Superior temporal gyrus (tissue), 1 donor: Measurements from ENCODE around the gene CDH4.

Experiments
- DNase-seq: peaks from one replicate; pipeline ENCODE4 v3.0.0-alpha.2; 2016; ENCODE audit errors: extremely low spot score

CDH4 gene

GRCh38 chr20:61875221-61875885, 623.3 kb downstream of the CDH4 start:
- DNase-seq, result peak; percentile 78

- DNase-seq, result no peak
These were observed 623.9 kb downstream of the CDH4 start for GRCh38 chr20:61875996-61876395.

- DNase-seq, result no peak
These were observed 625.1 kb downstream of the CDH4 start for GRCh38 chr20:61876952-61877728.

GRCh38 chr20:61877776-61878477, 625.9 kb downstream of the CDH4 start:
- no peak for DNase-seq

- no peak for DNase-seq
These were observed 626.6 kb downstream of the CDH4 start for GRCh38 chr20:61878478-61879302.

DNA sequence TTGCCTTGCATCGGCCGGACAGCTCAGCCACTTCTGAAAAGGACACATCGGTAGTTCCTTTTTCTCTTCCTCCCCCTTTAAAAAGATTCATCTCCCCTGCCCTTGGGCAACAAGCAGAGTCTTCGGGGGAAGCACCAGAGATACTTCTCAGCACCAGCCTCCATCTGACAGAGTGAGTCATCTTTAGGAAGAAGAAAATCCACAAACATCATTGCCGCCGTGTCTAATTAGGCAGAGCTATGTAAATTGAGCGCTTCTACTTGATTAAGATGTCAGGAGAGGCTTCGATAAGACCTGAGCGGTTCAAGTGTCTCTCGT, 627.2 kb downstream of the CDH4 start:
- DNase-seq, result no peak

- no peak for DNase-seq
These were observed 627.6 kb downstream of the CDH4 start for GRCh38 chr20:61879694-61880093.

GRCh38 chr20:61880706-61881105, 628.6 kb downstream of the CDH4 start:
- no peak for DNase-seq

DNA sequence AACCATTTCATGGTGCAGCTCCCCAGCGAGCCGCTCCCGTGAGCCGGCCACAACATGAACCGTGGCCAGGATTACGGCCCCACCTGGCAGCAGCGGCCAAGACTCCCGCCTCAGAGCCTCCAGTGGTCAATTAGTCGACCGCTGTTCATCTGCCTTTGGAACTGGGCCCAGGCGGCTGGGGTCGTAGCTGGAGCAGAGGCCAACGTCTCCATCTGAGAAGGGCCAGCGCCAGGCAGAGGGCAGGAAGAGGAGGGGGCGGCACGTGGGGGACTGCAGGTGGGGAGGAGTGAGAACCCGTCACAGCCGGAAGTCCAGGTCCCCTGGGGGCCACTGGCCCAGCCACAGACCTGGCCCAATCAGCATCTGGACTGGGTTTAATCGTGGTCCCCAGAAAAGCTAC, 629.4 kb downstream of the CDH4 start:
- DNase-seq, result no peak

- DNase-seq, result no peak
These were observed 629.8 kb downstream of the CDH4 start for GRCh38 chr20:61881861-61882260.

GRCh38 chr20:61882716-61883615, 630.9 kb downstream of the CDH4 start:
- DNase-seq, result no peak

GRCh38 chr20:61883857-61884393, 631.9 kb downstream of the CDH4 start:
- no peak for DNase-seq

GRCh38 chr20:61884571-61885389, 632.7 kb downstream of the CDH4 start:
- no peak for DNase-seq

- no peak for DNase-seq
These were observed 634.0 kb downstream of the CDH4 start for GRCh38 chr20:61885759-61886715.

- peak; percentile 60 for DNase-seq
These were observed 634.9 kb downstream of the CDH4 start for GRCh38 chr20:61886721-61887595.

DNA sequence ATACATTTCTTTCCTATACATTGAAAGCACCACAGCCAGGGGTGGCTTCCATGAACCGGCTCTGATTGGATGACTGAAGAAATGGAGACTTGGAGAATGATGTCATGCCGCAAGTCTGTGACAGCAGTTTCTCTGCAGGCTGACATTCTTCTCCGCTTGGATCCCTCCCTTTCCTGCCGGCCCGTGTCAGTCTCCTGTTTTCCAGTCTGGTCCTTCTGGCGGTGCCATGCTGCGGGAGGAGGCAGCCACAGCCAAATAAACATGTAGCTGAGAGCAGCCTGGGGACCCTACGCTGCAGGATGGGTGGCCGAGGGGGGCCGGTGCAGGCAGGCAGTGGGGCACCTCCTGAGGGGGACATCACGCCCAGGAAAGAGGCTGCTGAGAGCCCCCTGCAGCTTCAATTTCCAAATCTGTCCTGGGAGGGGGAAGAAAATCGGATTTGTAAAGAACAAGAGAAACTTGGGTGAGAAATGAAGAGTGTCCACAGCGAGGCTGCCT, 635.6 kb downstream of the CDH4 start:
- no peak for DNase-seq

DNA sequence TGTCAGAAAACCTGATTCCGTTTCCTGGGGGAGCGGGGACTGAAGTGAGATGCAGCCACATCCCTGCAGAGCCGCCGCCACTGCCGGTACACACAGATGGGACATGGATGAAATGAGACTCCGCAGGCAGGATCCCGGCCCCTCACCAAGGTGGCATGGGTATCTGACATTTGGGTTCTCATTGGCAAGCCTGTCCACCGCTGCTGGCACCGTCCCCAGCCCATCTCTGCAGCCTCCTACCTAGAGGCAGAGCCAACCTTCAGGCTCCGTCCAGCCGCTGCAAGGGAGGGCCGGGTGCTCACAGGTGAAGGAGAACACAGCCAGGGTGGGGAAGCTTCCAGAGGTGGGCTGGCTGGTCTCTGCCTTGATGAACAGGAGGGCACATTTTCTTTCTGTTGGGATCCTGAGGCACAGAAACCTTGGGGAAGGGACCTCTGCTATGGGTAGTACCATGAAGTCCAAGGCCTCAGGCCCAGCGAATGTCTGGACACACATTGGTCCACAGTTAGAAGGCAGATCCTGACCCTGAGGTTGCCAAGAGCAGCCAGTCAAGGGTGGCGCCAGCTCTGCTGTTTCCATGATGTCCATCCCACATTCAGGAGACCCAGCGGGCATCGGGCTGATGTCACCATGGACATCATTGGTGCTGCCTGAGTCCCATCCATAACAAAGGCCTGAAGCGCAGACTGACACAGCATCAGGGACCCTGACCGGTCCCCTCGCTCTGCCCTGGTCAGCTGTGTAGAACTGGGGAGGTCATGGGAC, 636.2 kb downstream of the CDH4 start:
- DNase-seq, result no peak
